ENCODE data around the gene TRIM59.
A peak's percentile ranks its signal among the peaks of the same experiment; 100 is the strongest.

TRIM59 gene, protein sequence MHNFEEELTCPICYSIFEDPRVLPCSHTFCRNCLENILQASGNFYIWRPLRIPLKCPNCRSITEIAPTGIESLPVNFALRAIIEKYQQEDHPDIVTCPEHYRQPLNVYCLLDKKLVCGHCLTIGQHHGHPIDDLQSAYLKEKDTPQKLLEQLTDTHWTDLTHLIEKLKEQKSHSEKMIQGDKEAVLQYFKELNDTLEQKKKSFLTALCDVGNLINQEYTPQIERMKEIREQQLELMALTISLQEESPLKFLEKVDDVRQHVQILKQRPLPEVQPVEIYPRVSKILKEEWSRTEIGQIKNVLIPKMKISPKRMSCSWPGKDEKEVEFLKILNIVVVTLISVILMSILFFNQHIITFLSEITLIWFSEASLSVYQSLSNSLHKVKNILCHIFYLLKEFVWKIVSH

DNA sequence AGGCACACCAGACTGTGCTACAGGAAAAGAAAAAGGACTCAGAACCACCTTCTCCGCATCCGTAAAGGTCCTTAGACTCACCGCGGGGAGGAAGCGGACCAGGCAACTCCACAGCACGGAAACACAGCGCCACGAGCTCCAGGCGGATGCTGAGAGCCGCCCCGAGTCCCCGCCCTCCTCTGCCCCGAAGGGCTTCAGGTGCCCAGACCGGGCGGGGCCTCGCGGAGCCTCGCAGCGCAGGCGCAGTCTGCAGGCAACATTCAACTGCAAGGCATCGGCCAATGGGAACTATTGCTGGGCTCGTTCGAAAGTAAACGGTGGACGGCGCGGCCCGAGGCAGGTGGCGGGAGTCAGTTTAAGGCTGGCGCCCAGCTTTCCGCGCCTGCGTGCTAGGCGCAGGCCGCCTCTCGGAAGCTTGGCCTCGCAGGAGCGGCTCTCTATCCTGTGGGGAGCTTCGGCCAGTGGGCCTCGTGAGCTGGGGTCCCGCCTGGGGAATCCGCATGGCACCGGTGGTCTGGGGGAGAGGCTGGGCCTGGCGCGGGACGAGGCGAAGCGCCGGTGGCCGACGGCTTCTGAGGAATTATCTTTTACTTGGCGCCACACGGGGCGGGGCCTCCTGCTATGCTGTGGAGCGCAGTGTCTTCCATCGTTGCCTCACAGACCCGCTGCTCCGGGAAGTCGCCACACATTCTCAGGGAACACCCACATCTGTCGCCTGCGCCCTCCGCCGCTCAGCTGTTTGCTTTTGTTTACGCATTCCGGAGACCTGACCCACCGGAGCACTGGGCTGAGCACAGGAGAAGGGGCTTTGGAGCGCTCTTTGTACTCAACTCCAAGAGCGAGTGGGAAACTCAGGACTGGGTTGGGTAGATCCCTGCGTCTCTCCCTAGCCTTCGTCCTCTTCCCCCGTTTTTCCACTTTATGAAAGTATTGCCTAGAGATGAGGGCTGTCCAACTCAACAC, at the start of gene TRIM59:
TRIM59 (minus strand) TSS at position 151 of the 963 bp plus-strand sequence. CDS start 10,603 bp downstream, outside the sequence.
- Histone ChIP-seq H3K9ac (ENCODE audit: low read length in 2 of 2) (peak within 1 kb of the TSS; percentile 58 to 59), H3K9me3 (ENCODE audit: control insufficient read depth in 2 of 2, low read length in 2 of 2) (peaks cover 0 to 2% of the 10 kb centered on the region in 2 donors), H3K4me3 (ENCODE audit: low read length in 2 of 2) (peak within 1 kb of the TSS; percentile 84 to 86), H3K36me3 (ENCODE audit: control insufficient read depth in 2 of 2, insufficient read depth in 2 of 2, low read length in 2 of 2) (no peaks in the 10 kb centered on the region), H3K27ac (ENCODE audit: low read length) (peak within 1 kb of the TSS; percentile 37), H3K4me1 (ENCODE audit: control insufficient read depth, insufficient read depth, low read length) (peaks cover 12% of the 10 kb centered on the region), H3K27me3 (ENCODE audit: control insufficient read depth in 1 of 2, insufficient read depth in 2 of 2, low read length in 2 of 2) (peaks cover 2 to 12% of the 10 kb centered on the region in 2 donors)

DNA sequence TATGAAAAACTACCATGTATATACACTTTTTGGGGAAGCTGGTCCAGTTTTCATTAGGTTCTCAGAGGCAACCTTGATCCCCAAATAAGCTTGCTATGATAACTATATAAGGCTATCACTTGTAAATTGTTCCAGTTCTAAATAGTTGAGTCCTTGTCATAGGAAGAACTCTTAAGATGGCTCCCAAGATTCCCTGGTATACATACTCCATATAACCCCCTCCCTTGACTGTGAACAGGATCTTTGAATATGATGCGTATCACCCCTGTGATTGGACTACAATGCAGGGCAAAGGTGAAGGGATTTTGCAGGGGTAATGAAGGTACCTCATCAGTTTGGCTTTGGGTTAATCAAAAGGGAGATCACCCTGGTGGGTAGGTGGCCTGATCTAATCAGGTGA, 48.6 kb upstream of the TRIM59 start:
- Histone ChIP-seq H3K4me1 (ENCODE audit: control insufficient read depth, insufficient read depth, low read length) (no peaks in the 10 kb centered on the region), H3K27ac (ENCODE audit: low read length) (no peak overlapping the region), H3K9me3 (ENCODE audit: control insufficient read depth in 2 of 2, low read length in 2 of 2) (no peaks in the 10 kb centered on the region), H3K9ac (ENCODE audit: low read length in 2 of 2) (no peak overlapping the region), H3K27me3 (ENCODE audit: control insufficient read depth in 1 of 2, insufficient read depth in 2 of 2, low read length in 2 of 2) (no peaks in the 10 kb centered on the region), H3K4me3 (ENCODE audit: low read length in 2 of 2) (no peak overlapping the region), H3K36me3 (ENCODE audit: control insufficient read depth in 2 of 2, insufficient read depth in 2 of 2, low read length in 2 of 2) (peaks cover 9 to 13% of the 10 kb centered on the region in 2 donors)

DNA sequence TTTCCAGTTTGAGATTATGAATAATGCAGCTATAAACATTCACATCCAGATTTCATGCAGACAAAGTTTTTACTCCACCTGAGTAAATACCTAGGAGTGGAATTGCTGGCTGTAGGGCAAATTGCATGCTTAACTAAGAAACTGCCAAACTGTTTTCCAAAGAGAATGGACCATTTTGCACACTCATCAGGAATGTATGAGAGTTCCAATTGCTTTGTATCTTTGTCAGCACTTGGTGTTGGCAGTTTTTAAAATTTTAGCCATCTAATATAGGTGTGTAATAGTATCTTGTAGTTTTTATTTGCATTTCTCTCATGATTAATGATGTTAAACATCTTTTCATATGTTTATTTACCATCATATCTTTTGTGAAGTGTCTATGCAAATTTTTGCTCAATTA, 40.6 kb upstream of the TRIM59 start:
- Histone ChIP-seq H3K4me3 (ENCODE audit: low read length in 2 of 2) (no peak overlapping the region), H3K27ac (ENCODE audit: low read length) (no peak overlapping the region), H3K9ac (ENCODE audit: low read length in 2 of 2) (no peak overlapping the region), H3K4me1 (ENCODE audit: control insufficient read depth, insufficient read depth, low read length) (no peaks in the 10 kb centered on the region), H3K36me3 (ENCODE audit: control insufficient read depth in 2 of 2, insufficient read depth in 2 of 2, low read length in 2 of 2) (no peaks in the 10 kb centered on the region), H3K9me3 (ENCODE audit: control insufficient read depth in 2 of 2, low read length in 2 of 2) (no peaks in the 10 kb centered on the region), H3K27me3 (ENCODE audit: control insufficient read depth in 1 of 2, insufficient read depth in 2 of 2, low read length in 2 of 2) (no peaks in the 10 kb centered on the region)

DNA sequence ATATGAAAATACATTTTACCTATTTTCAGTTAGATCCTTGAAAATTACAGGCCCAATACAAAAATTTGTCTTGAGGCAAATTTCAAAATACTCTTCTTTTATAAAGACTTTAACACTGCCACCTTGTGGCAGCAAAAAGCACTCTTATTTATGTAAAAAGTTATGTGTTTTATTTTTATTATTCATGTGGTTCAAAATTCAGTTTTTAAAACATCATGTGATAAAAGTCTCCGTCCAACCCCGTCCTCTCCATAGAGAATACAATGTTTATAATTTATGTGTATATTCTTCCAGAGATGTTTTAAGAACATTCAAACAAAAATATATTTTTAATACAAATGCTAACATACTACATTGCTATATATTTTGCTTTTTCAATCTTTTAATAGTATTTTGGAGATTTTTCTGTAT, 36.9 kb upstream of the TRIM59 start:
- Histone ChIP-seq H3K36me3 (ENCODE audit: control insufficient read depth in 2 of 2, insufficient read depth in 2 of 2, low read length in 2 of 2) (no peaks in the 10 kb centered on the region), H3K27me3 (ENCODE audit: control insufficient read depth in 1 of 2, insufficient read depth in 2 of 2, low read length in 2 of 2) (peaks cover 2 to 5% of the 10 kb centered on the region in 2 donors), H3K4me1 (ENCODE audit: control insufficient read depth, insufficient read depth, low read length) (no peaks in the 10 kb centered on the region), H3K4me3 (ENCODE audit: low read length in 2 of 2) (no peak overlapping the region), H3K9ac (ENCODE audit: low read length in 2 of 2) (no peak overlapping the region), H3K9me3 (ENCODE audit: control insufficient read depth in 2 of 2, low read length in 2 of 2) (no peaks in the 10 kb centered on the region), H3K27ac (ENCODE audit: low read length) (no peak overlapping the region)

DNA sequence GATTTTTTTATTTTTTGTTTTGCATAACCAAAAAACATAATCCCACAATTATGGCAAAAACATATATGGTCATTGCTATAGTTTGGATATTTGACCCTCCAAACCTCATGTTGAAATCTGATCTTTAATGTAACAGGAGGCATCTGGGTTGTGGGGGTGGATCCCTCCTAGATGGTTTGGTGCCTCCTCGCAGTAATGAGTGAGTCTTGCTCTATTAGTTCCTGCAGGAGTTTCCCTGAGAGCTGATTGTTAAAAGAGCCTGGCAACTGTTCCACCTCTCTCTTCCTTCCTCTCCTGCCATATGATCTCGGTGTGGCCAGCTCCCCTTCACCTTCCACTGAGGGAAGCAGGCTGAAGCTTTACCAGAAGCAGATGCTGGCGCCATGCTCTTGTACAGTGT, 33.2 kb upstream of the TRIM59 start:
- H3K27me3 ChIP-seq (ENCODE audit: control insufficient read depth in 1 of 2, insufficient read depth in 2 of 2, low read length in 2 of 2) = peaks cover 2 to 5% of the 10 kb centered on the region in 2 donors
- no peak overlapping the region for H3K9ac ChIP-seq (ENCODE audit: low read length in 2 of 2)
- no peaks in the 10 kb centered on the region for H3K36me3 ChIP-seq (ENCODE audit: control insufficient read depth in 2 of 2, insufficient read depth in 2 of 2, low read length in 2 of 2)
- no peak overlapping the region for H3K27ac ChIP-seq (ENCODE audit: low read length)
- H3K9me3 ChIP-seq (ENCODE audit: control insufficient read depth in 2 of 2, low read length in 2 of 2) = no peaks in the 10 kb centered on the region
- no peaks in the 10 kb centered on the region for H3K4me1 ChIP-seq (ENCODE audit: control insufficient read depth, insufficient read depth, low read length)
- H3K4me3 ChIP-seq (ENCODE audit: low read length in 2 of 2) = no peak overlapping the region

DNA sequence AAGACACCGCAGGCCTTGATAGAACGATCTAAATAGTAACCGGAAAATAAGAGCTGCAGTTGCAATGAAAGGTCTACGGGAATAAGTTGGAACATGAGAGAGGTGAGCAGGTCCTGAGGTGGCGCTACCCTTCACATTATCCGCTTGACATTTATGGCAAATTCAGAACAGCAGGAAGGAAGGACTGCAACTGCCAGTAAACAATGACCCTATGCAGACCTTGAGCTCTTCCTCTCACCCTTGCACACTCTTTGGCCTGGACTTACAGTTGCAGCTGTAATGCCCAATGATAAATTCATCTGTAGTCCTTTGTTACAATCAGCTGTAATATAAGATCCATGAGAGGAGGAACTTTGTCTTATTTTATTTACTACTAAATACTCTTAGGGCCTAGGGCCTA, 32.3 kb upstream of the TRIM59 start:
- no peak overlapping the region for H3K9ac ChIP-seq (ENCODE audit: low read length in 2 of 2)
- no peak overlapping the region for H3K27ac ChIP-seq (ENCODE audit: low read length)
- H3K9me3 ChIP-seq (ENCODE audit: control insufficient read depth in 2 of 2, low read length in 2 of 2) = no peaks in the 10 kb centered on the region
- H3K27me3 ChIP-seq (ENCODE audit: control insufficient read depth in 1 of 2, insufficient read depth in 2 of 2, low read length in 2 of 2) = peaks cover 2 to 5% of the 10 kb centered on the region in 2 donors
- H3K4me3 ChIP-seq (ENCODE audit: low read length in 2 of 2) = no peak overlapping the region
- H3K36me3 ChIP-seq (ENCODE audit: control insufficient read depth in 2 of 2, insufficient read depth in 2 of 2, low read length in 2 of 2) = no peaks in the 10 kb centered on the region
- H3K4me1 ChIP-seq (ENCODE audit: control insufficient read depth, insufficient read depth, low read length) = no peaks in the 10 kb centered on the region

DNA sequence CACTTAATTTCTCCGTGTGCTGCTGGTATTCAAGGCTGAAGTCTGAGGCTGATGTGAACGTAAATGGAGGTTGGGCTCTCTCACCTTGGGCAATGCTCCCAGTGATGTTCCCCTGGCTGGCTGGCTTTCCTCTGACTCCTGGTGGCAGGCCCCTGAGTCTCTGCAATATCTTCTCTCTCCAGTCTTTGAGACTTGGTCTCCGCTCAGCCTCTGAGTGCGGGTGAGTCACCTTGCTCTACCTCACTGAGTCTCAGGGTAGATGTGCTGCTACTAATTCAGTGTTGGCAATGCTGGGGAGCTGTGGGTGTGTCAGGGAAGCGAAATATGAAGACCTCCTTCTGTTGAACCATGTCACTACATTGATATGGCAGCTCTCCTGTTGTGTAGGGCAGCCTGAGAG, 31.3 kb upstream of the TRIM59 start:
- H3K4me1 ChIP-seq (ENCODE audit: control insufficient read depth, insufficient read depth, low read length) = no peaks in the 10 kb centered on the region
- H3K36me3 ChIP-seq (ENCODE audit: control insufficient read depth in 2 of 2, insufficient read depth in 2 of 2, low read length in 2 of 2) = no peaks in the 10 kb centered on the region
- H3K9ac ChIP-seq (ENCODE audit: low read length in 2 of 2) = no peak overlapping the region
- peaks cover 2 to 5% of the 10 kb centered on the region in 2 donors for H3K27me3 ChIP-seq (ENCODE audit: control insufficient read depth in 1 of 2, insufficient read depth in 2 of 2, low read length in 2 of 2)
- H3K9me3 ChIP-seq (ENCODE audit: control insufficient read depth in 2 of 2, low read length in 2 of 2) = no peaks in the 10 kb centered on the region
- H3K27ac ChIP-seq (ENCODE audit: low read length) = no peak overlapping the region
- no peak overlapping the region for H3K4me3 ChIP-seq (ENCODE audit: low read length in 2 of 2)

DNA sequence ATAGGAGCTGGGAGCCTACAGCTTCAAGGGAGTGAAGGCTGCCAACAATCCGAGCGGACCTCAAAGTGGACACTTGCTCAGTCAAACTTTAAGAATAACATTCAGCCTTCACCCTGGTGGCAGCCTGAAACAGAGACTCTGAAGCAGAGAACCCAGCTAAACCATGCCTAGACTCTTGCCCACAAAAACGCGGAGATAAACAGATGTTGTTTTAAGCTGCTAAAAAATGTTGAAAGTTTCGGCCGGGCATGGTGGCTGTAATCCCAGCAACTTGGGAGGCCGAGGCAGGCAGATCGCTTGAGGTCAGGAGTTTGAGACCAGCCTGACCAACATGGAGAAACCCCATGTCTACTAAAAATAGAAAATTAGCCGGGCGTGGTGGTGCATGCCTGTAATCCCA, 29.8 kb upstream of the TRIM59 start:
- Histone ChIP-seq H3K4me3 (ENCODE audit: low read length in 2 of 2) (no peak overlapping the region), H3K27ac (ENCODE audit: low read length) (no peak overlapping the region), H3K36me3 (ENCODE audit: control insufficient read depth in 2 of 2, insufficient read depth in 2 of 2, low read length in 2 of 2) (no peaks in the 10 kb centered on the region), H3K9ac (ENCODE audit: low read length in 2 of 2) (no peak overlapping the region), H3K9me3 (ENCODE audit: control insufficient read depth in 2 of 2, low read length in 2 of 2) (no peaks in the 10 kb centered on the region), H3K27me3 (ENCODE audit: control insufficient read depth in 1 of 2, insufficient read depth in 2 of 2, low read length in 2 of 2) (peaks cover 2 to 5% of the 10 kb centered on the region in 2 donors), H3K4me1 (ENCODE audit: control insufficient read depth, insufficient read depth, low read length) (no peaks in the 10 kb centered on the region)

DNA sequence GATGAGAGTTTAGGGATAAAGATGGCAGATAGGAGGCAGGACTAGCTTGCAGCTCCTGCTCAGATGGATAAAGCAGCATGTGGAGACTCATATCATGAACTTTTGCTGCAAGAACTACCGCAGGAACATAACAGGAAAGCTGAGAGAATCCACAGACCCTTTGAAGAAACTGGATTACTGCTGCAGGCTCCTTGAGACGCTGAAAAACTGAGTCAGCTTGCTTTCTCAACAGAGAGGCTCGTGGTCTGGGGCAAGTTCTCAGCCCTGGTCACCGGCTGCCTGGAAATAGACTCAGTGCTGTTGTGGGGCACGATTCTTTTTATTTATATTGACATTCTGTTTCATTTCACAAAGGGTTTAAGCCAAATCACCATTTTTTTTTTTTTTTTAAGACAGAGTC, 28.8 kb upstream of the TRIM59 start:
- H3K4me3 ChIP-seq (ENCODE audit: low read length in 2 of 2) = no peak overlapping the region
- no peaks in the 10 kb centered on the region for H3K9me3 ChIP-seq (ENCODE audit: control insufficient read depth in 2 of 2, low read length in 2 of 2)
- peaks cover under 1 to 2% of the 10 kb centered on the region in 2 donors for H3K27me3 ChIP-seq (ENCODE audit: control insufficient read depth in 1 of 2, insufficient read depth in 2 of 2, low read length in 2 of 2)
- H3K4me1 ChIP-seq (ENCODE audit: control insufficient read depth, insufficient read depth, low read length) = no peaks in the 10 kb centered on the region
- H3K27ac ChIP-seq (ENCODE audit: low read length) = no peak overlapping the region
- no peak overlapping the region for H3K9ac ChIP-seq (ENCODE audit: low read length in 2 of 2)
- H3K36me3 ChIP-seq (ENCODE audit: control insufficient read depth in 2 of 2, insufficient read depth in 2 of 2, low read length in 2 of 2) = no peaks in the 10 kb centered on the region

DNA sequence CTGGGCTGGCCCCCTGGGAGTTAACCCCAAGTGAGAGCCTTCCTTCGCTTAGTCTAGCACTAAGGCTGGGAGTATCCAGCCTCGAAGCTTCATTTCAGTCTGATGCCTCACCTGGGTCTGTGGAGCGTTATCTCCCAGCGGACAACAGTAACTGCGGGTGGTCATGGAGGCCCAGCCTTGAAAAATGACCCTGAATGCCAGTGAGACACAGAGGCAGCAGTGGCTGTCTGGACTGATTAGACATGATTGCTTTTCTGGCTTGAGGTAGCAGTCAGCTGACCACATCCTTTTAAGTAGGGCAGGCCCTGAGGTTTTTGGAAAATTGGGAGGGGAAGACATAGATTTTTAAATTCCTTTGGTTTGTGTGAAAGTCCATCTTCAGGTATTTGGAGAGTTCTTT, 28.2 kb upstream of the TRIM59 start:
- Histone ChIP-seq H3K36me3 (ENCODE audit: control insufficient read depth in 2 of 2, insufficient read depth in 2 of 2, low read length in 2 of 2) (no peaks in the 10 kb centered on the region), H3K9ac (ENCODE audit: low read length in 2 of 2) (no peak overlapping the region), H3K4me3 (ENCODE audit: low read length in 2 of 2) (no peak overlapping the region), H3K27ac (ENCODE audit: low read length) (no peak overlapping the region), H3K27me3 (ENCODE audit: control insufficient read depth in 1 of 2, insufficient read depth in 2 of 2, low read length in 2 of 2) (no peaks in the 10 kb centered on the region), H3K9me3 (ENCODE audit: control insufficient read depth in 2 of 2, low read length in 2 of 2) (no peaks in the 10 kb centered on the region), H3K4me1 (ENCODE audit: control insufficient read depth, insufficient read depth, low read length) (no peaks in the 10 kb centered on the region)

All from stomach smooth muscle (tissue), 2 donors.